ENCODE results near the gene RNPS1. TPM values are rescaled to one million over a fixed set of nuclear protein-coding genes. Genes with fewer than 3 reads are reported as not detected.
"Not testable (repeated sequence)": the region's sequence is repeated elsewhere in the genome, so short reads cannot be mapped to it uniquely, and the experiment has no call there.

Gene RNPS1
- total and polyA plus RNA-seq, 9 of the 15 experiments (the other 6 are each of a cell fraction or from before 2014, with no cell fraction given), result 44.9 to 338 (median 202) TPM

DNA sequence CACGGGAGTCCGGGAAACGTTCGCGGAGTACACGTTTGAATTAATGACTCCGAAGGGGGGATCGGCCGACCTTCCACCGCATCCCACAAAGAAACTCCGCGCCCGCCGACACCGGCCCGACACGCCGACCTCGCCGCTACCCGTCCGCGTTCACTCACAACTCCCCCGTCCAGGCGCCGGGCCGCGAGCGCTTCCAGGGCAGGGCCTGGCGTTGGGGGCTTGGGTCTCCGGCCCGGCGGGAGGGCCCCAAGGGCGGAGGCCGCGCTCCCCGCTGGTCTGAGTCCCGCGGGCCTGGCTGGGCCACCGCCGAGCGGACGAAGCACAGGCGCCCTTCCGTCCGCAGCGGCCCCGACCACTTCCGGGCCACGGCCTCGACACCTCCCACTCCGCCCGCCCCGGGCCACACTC, 417 bp downstream of the RNPS1 start (continued):
- TF ChIP-seq RBM25 (IDR thresholded peaks at IDR 0.05; ENCODE audit: low read depth, low read length, severe bottlenecking) (peak; percentile 41), BRCA1 (CRISPR knock-in tag; IDR thresholded peaks at IDR 0.05) (0 out of 2 replicates have a peak, but pooled peaks have one; percentile 33), MYBL2 (CRISPR knock-in tag; IDR thresholded peaks at IDR 0.05; ENCODE audit: borderline replicate concordance) (peak; percentile 16; the same call in 1 of the 2 replicates), FOXP1 (CRISPR knock-in tag; IDR thresholded peaks at IDR 0.05) (peak; percentile 68; the same call in 1 of the 2 replicates)
- TF ChIP-seq BRCA1 (IDR thresholded peaks at IDR 0.05); MYBL2 (IDR thresholded peaks at IDR 0.05; ENCODE audit: low read depth): not testable (repeated sequence)

DNA sequence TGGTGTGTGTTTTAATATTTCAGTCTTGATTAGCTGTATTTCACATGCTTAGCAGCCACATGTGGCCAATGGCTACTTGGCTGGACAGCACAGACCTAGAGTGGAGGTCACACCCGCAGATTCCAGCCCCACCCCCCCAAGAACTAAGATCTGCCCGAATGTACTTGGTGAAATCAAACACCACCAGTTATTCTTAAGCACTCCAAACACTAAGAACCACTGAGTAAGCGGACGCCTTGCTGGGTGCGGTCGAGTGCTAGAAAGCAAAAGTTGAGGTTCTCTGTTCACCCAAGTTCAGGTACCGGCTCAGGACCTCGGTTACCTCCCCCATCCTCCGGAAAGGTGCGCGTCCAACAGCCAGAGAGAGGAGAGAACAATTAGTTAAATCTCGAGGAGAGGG, 1.0 kb downstream of the RNPS1 start:
- whole genome bisulfite sequencing (ENCODE audit: insufficient coverage, low coverage, missing lambda C conversion rate), result 3% methylated on average over 6 of the region's 12 CpGs
- Histone ChIP-seq H3K4me3 (peak overlapping the region; percentile 79), H4K20me1 (replicated peaks; ENCODE audit: control insufficient read depth, insufficient read depth, low read length) (peaks cover 27% of the 10 kb centered on the region), H3K27ac (ENCODE audit: extremely low read depth, low read depth, low read length) (peak overlapping the region; percentile 98), H3K4me2 (ENCODE audit: insufficient read depth, low read length) (peak overlapping the region; percentile 92), H3K9ac (ENCODE audit: insufficient read depth in 1 of 2, low read depth in 2 of 2, low read length in 2 of 2) (peak overlapping the region; percentile 88 to 100), H3K79me2 (ENCODE audit: control insufficient read depth, insufficient read depth, low read length) (peaks cover 85% of the 10 kb centered on the region), H3K36me3 (ENCODE audit: control insufficient read depth, insufficient read depth, low read length) (peaks cover 49% of the 10 kb centered on the region), H3K4me1 (replicated peaks in 1 of 2; ENCODE audit: control insufficient read depth in 2 of 2, insufficient read depth in 2 of 2, low read length in 2 of 2) (peaks cover 13 to 48% of the 10 kb centered on the region in 2 experiments; a peak in 4 of 5 replicates)
- intact Hi-C loops (cut with micrococcal nuclease), result loop anchor here (5.0 kb wide), 1 partner anchor 245 kb away; no protein-coding TSS in a partner anchor
- DNase-seq (ENCODE audit: extremely low read depth in 1 of 4, low spot score in 3 of 4) (peak in 1 of 4 experiments; percentile 53), FAIRE-seq (peak; percentile 72)
- ATAC-seq; H3K9me3 ChIP-seq (replicated peaks; ENCODE audit: control insufficient read depth, insufficient read depth, low read depth, low read length); H3K27me3 ChIP-seq (ENCODE audit: control insufficient read depth in 2 of 2, insufficient read depth in 2 of 2, low read length in 2 of 2); in situ Hi-C loops (cut with MboI); H2AFZ ChIP-seq (ENCODE audit: low read depth, low read length); BruUV-seq (replicated peaks); H3K9me1 ChIP-seq (ENCODE audit: control insufficient read depth, insufficient read depth, low read length); CTCF ChIA-PET (ENCODE audit: low intra/inter-chr PET ratio): not testable (repeated sequence)
- POLR2A ChIA-PET, result interaction anchor here (1.6 to 1.7 kb wide), 2 partner anchors 10 to 15 kb away, joined by 8 read pairs; partner anchors contain the start of gene ECI1
- 0 out of 4 replicates have a peak, but pooled peaks have one; percentile 40 to 62 for TF ChIP-seq SIN3A (IDR thresholded peaks at IDR 0.05; ENCODE audit: borderline replicate concordance in 2 of 2, control insufficient read depth in 1 of 2, low read depth in 2 of 2, low read length in 2 of 2)
- 0 out of 2 replicates have a peak, but pooled peaks have one; percentile 12 for TF ChIP-seq KAT7 (CRISPR knock-in tag; IDR thresholded peaks at IDR 0.05; ENCODE audit: borderline replicate concordance)
- peak; percentile 34 for TF ChIP-seq SAP30 (IDR thresholded peaks at IDR 0.05; ENCODE audit: borderline replicate concordance, insufficient read depth, low read depth, low read length, poor library complexity, severe bottlenecking)
- TF ChIP-seq, protein P1, sequence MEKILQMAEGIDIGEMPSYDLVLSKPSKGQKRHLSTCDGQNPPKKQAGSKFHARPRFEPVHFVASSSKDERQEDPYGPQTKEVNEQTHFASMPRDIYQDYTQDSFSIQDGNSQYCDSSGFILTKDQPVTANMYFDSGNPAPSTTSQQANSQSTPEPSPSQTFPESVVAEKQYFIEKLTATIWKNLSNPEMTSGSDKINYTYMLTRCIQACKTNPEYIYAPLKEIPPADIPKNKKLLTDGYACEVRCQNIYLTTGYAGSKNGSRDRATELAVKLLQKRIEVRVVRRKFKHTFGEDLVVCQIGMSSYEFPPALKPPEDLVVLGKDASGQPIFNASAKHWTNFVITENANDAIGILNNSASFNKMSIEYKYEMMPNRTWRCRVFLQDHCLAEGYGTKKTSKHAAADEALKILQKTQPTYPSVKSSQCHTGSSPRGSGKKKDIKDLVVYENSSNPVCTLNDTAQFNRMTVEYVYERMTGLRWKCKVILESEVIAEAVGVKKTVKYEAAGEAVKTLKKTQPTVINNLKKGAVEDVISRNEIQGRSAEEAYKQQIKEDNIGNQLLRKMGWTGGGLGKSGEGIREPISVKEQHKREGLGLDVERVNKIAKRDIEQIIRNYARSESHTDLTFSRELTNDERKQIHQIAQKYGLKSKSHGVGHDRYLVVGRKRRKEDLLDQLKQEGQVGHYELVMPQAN (IDR thresholded peaks at IDR 0.05; ENCODE audit: borderline replicate concordance), result 0 out of 2 replicates have a peak, but pooled peaks have one; percentile 24
- TF ChIP-seq, protein P2, sequence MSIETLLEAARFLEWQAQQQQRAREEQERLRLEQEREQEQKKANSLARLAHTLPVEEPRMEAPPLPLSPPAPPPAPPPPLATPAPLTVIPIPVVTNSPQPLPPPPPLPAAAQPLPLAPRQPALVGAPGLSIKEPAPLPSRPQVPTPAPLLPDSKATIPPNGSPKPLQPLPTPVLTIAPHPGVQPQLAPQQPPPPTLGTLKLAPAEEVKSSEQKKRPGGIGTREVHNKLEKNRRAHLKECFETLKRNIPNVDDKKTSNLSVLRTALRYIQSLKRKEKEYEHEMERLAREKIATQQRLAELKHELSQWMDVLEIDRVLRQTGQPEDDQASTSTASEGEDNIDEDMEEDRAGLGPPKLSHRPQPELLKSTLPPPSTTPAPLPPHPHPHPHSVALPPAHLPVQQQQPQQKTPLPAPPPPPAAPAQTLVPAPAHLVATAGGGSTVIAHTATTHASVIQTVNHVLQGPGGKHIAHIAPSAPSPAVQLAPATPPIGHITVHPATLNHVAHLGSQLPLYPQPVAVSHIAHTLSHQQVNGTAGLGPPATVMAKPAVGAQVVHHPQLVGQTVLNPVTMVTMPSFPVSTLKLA (conservative IDR thresholded peaks at IDR 0.05), result peak in 1 of 2 experiments; percentile 45; a peak in 1 of 4 replicates
- peak; percentile 7 for TF ChIP-seq TAF1 (IDR thresholded peaks at IDR 0.05; ENCODE audit: control insufficient read depth, extremely low read depth, insufficient read depth, low read length, severe bottlenecking)

Data from K562 (cell line).